Urinary bladder (tissue), 4 donors: ENCODE results near the gene DDRGK1. TPM values are rescaled to one million over a fixed set of nuclear protein-coding genes. Genes with fewer than 3 reads are reported as not detected.
"Not testable (repeated sequence)": the region's sequence is repeated elsewhere in the genome, so short reads cannot be mapped to it uniquely, and the experiment has no call there.

Experiments
- DNase-seq: peaks from one replicate; pipeline ENCODE4 v3.0.0-alpha.2; 2015; ENCODE audit errors: extremely low spot score
- H3K27ac ChIP-seq: one replicate; pipeline ENCODE4 v1.5.1; 2013; ENCODE audit warnings: low read depth, mild to moderate bottlenecking, moderate library complexity
- H3K36me3 ChIP-seq: one replicate; pipeline ENCODE4 v1.6.1; 2013; ENCODE audit warnings: mild to moderate bottlenecking, moderate library complexity; ENCODE audit not compliant: insufficient read depth
- H3K4me1 ChIP-seq: one replicate; pipeline ENCODE4 v1.6.1; 2013; ENCODE audit warnings: mild to moderate bottlenecking, moderate library complexity; ENCODE audit not compliant: insufficient read depth
- H3K4me3 ChIP-seq: one replicate; pipeline ENCODE4 v1.5.1; 2013; ENCODE audit warnings: low read depth, low read length
- WGBS: extraction: QIAGEN DNeasy Blood & Tissue Kit; methylation state at CpG from one replicate; pipeline ENCODE4 v1.1.7; 2013; 5-methylcytosine and 5-hydroxymethylcytosine counted together
- polyA plus RNA-seq: library from polyadenylated mRNA; stranded (reverse); fragments of 200-250 nt; gene quantifications from one replicate; pipeline ENCODE4 v1.2.3, GENCODE V29; 2013
- total RNA-seq: library from RNA; depleted of rRNA; stranded (reverse); fragments of >200 nt; gene quantifications from one replicate; pipeline ENCODE4 v1.2.3, GENCODE V29; 2014
- donor health status: healthy with polysubstance abuse.
- donor health status: healthy.

Gene DDRGK1
- total and polyA plus RNA-seq, 2 donors: 14.8 to 76.3 TPM

- Histone ChIP-seq H3K27ac (no peak overlapping the region), H3K36me3 (no peaks in the 10 kb centered on the region), H3K4me1 (no peaks in the 10 kb centered on the region), H3K4me3 (no peak overlapping the region)
- WGBS: 72% methylated on average over 45 of the region's 45 CpGs
- no peak for DNase-seq
These were observed 38.8 kb downstream of the DDRGK1 start for GRCh38 chr20:3165473-3166337.

- H3K4me1 ChIP-seq: no peaks in the 10 kb centered on the region
- no peak overlapping the region for H3K4me3 ChIP-seq
- H3K36me3 ChIP-seq: no peaks in the 10 kb centered on the region
- DNase-seq: no peak
- 90% methylated on average over 41 of the region's 41 CpGs for WGBS
- H3K27ac ChIP-seq: no peak overlapping the region
These were observed 39.6 kb downstream of the DDRGK1 start for GRCh38 chr20:3164763-3165410.

DNA sequence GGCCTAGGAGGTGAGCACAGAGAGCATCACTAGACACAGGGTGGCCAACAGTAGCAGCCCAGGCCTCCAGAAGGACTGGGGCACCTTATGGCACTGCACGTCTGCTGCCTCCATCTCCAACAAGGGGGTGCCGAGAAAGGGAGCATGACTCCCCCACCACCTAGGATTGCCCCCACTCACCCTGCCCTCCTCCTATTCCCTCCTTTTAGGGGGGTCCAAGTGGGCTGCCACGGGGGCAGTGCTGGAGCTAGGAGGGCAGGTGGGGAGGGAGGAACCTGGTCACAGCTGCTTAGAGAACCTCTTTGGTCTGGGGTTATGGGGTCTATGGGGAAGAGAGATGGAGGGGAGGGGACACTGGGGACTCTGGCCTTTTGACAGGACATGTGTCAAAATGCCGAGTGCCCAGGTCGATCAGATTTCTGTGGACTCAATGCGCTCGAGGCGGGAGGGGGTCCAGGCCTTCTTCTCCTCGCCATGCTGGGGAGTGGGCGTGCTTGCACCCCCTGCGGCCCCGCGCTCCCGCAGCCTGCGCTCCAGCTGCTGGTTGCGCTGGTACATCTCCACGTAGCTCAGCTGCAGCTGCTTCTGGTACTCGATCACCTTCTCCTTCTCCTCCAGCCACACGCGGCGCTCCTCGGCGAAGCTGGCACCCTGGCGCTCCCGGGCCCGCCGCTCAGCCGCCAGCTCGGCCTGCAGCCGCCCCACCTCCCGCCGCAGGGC lies 40.3 kb downstream of the DDRGK1 start:
- no peak overlapping the region for H3K4me3 ChIP-seq
- 95% methylated on average over 32 of the region's 32 CpGs for WGBS
- DNase-seq: no peak
- H3K36me3 ChIP-seq: no peaks in the 10 kb centered on the region
- no peak overlapping the region for H3K27ac ChIP-seq
- no peaks in the 10 kb centered on the region for H3K4me1 ChIP-seq

DNA sequence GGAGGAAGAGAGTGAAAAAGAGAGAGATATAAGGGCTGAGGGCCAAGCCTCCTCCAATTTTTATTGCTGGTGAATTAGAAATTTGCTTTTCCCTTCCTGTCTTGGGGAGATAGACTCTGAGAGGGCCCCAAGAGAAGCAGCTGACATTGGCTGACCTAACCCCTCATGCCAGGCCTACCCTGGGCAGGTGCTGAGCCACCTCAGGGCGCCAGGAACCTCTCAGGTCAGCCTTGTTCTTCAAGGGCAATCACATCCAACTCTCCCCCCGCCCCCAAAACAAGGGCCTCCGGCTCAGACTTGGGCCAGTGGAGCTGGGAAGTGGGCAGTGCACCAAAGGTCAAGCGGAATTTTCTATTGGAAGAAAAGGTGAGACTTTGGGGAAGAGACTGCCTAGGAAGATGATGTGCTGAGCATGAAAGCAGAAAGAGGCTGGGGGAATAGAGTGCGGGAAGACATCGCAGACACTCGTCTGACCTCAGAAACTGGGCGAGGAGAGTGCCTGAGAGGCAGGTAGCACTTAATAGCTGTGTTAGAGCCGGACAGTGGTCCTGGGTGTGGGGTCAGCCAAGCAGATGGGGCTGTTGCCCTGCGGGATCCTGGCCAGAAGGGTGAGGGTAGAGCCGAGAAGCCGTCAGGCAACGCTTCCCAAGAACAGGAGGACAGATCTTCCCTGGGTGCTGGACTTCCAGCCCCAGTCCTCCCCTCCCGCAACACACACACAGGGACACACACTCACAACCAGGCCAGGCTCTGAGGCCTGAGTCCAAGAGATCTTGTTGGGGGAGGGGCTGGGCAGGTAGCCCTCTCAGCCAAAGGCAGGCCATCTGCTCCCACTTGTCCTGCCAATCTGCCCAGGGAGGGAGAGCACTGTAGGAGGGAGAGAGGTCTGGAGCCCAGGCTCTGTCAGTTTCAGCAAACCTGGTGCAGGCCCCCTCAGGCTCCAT lies 41.1 kb downstream of the DDRGK1 start:
- no peak for DNase-seq
- H3K36me3 ChIP-seq: no peaks in the 10 kb centered on the region
- H3K4me3 ChIP-seq: no peak overlapping the region
- H3K4me1 ChIP-seq: peaks cover 2% of the 10 kb centered on the region
- no peak overlapping the region for H3K27ac ChIP-seq
- WGBS: 88% methylated on average over 14 of the region's 14 CpGs

- DNase-seq: no peak
- Histone ChIP-seq H3K4me1 (peaks cover 2% of the 10 kb centered on the region), H3K36me3 (no peaks in the 10 kb centered on the region), H3K27ac (no peak overlapping the region), H3K4me3 (no peak overlapping the region)
- 48% methylated on average over 11 of the region's 11 CpGs for WGBS
These were observed 42.3 kb downstream of the DDRGK1 start for GRCh38 chr20:3162080-3162611.

DNA sequence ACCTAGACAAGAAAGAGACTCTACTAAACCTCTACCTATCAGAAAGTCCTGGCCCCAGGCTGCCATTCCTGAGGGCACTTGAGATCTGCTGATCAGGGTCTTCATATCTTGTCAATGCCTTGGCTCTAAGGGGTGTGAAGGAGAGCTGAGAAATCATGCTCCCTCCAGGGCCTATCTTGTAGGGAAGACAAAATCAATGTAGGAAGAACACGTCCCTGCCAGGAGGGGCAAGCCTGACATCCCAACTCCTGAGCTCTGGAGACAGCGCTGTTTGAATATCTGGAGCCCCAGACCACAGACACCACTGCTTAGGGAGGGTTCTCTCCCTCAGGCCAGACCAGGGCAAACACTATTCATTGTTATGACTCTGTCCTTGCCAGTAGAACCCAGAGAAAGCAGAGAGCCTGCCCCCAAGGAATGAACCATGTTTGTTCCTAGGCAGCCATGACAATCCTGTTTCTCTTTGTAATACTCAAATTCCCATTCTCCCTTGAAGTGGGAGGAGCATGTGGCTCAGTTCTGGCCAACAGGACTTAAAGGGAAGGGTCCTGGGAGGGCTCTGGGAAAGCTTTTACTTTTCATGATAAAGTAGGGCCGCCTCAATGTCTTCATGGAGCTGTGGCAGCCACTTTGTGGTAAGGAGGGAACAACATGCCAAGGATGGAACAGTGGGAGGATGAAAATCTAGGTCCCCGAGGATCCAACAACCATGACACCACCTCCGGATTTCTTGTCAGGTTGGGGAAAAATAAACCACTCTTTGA lies 43.0 kb downstream of the DDRGK1 start:
- H3K36me3 ChIP-seq: no peaks in the 10 kb centered on the region
- 74% methylated on average over 5 of the region's 5 CpGs for WGBS

DNA sequence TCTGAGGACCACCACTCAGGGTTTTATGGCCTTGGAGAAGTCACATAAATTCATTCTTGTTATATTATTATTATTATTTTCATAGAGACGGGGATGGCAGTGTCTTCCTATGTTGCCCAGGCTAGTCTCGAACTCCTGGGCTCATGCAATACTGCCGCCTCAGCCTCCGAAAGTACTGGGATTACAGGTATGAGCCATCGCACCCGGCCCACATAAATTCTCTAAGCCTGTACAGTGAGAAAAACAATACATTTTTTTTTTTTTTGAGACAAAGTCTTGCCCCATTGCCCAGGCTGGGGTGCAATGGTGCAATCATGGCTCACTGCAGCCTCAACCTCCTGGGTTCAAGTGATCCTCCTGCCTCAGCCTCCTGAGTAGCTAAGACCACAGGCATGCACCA lies 44.1 kb downstream of the DDRGK1 start:
- no peak for DNase-seq
- Histone ChIP-seq H3K27ac (no peak overlapping the region), H3K36me3 (no peaks in the 10 kb centered on the region), H3K4me1 (peaks cover 4% of the 10 kb centered on the region), H3K4me3 (no peak overlapping the region)
- 94% methylated on average over 6 of the region's 6 CpGs for WGBS

More for the DNA sequence above, 43.0 kb downstream of the DDRGK1 start:
- no peak for DNase-seq
- Histone ChIP-seq H3K4me3 (no peak overlapping the region), H3K27ac (no peak overlapping the region), H3K4me1 (peaks cover 4% of the 10 kb centered on the region)

- no peak for DNase-seq
- Histone ChIP-seq H3K27ac (no peak overlapping the region), H3K36me3 (peaks cover 2% of the 10 kb centered on the region), H3K4me1 (peaks cover 4% of the 10 kb centered on the region), H3K4me3 (peak overlapping the region; percentile 79)
- WGBS: 2% methylated on average over 10 of the region's 10 CpGs
These were observed 45.5 kb downstream of the DDRGK1 start for GRCh38 chr20:3158968-3159431.

DNA sequence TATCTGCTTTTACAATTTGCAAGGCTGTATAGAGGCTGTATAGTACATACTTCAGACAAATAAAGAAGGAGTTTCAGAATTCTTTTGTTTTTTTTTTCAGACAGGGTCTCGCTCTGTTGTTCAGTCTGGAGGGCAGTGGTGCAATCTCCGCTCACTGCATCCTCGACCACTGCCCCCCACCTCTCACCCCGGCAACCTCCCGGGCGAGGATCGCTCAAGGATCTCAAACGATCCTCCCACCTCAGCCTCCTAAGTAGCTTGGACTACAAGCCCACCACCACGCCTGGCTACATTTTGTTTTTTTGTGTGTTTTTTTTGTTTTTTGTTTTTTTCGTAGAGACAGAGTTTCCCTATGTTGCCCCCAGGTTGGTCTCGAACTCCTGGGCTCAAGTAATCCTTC lies 46.7 kb downstream of the DDRGK1 start:
- H3K27ac ChIP-seq: no peak overlapping the region
- H3K4me1 ChIP-seq: peaks cover 4% of the 10 kb centered on the region
- no peak for DNase-seq
- H3K36me3 ChIP-seq: peaks cover 2% of the 10 kb centered on the region
- WGBS: 79% methylated on average over 11 of the region's 11 CpGs
- H3K4me3 ChIP-seq: no peak overlapping the region

- Histone ChIP-seq H3K27ac (no peak overlapping the region), H3K36me3 (peaks cover 2% of the 10 kb centered on the region), H3K4me3 (no peak overlapping the region), H3K4me1 (peaks cover 4% of the 10 kb centered on the region)
- no peak for DNase-seq
- 66% methylated on average over 8 of the region's 8 CpGs for WGBS
These were observed 47.5 kb downstream of the DDRGK1 start for GRCh38 chr20:3156811-3157619.

DNA sequence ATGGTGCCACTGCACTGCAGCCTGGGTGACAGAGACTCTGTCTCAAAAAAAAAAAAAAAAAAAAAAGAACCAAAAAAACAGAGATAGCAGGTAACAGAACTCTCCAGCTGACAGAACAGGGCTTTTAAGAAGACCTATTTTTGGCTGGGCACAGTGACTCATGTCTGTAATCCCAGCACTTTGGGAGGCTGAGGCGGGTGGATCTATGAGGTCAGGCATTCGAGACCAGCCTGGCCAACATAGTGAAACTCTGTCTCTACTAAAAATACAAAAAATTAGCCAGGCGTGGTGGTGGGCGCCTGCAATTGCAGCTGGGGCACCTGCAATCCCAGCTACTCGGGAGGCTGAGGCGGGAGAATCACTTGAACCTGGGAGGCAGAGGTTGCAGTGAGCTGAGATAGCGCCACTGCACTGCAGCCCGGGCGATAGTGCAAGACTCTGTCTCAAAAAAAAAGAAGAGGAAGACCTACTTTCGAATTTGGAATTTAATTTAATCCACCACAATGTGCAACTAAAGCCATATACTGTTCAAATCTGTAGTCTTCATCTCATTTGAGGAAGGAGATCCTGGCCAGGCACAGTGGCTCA lies 52.3 kb downstream of the DDRGK1 start:
- not testable (repeated sequence) for DNase-seq, H3K4me3 ChIP-seq, H3K4me1 ChIP-seq, H3K27ac ChIP-seq, H3K36me3 ChIP-seq
- WGBS: 81% methylated on average over 10 of the region's 10 CpGs
